Measurements from ENCODE around the gene TST. TPM values are rescaled to one million over a fixed set of nuclear protein-coding genes. Genes with fewer than 3 reads are reported as not detected.

TST gene
- total and polyA plus RNA-seq, 2 of the 8 experiments (the other 6 are each of a cell fraction or from before 2014, with no cell fraction given) = 22.6 to 61.6 TPM

DNA sequence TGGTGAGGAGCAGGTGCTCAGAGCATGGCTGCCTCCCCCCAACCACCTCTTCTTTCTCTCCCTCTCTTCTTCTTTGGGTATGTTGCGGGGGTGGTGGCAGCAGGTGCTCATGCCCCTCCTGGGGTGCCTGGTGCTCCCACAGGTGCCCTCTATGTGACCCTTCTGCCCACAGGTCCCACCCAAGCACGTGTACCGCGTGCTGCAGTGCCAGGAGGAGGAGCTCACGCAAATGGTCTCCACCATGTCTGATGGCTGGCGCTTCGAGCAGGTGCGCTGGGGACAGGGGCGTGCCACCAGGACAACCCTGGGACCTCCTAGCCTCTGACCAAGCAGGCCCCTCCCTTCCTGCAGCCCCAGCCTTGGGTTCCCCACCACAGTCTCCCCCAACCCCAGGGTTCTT, 38.0 kb upstream of the TST start:
- WGBS, 2 experiments (ENCODE audit: extremely low coverage in 1 of 2, insufficient coverage in 1 of 2, insufficient read length in 1 of 2, insufficient replicate concordance in 2 of 2, low coverage in 1 of 2, low lambda C conversion rate in 2 of 2, missing lambda C conversion rate in 1 of 2) = 75% methylated on average over 4 of the region's 9 CpGs; no CpG with 5 or more reads in 1 of the 2 experiments
- no peak overlapping the region for H3K56ac ChIP-seq (replicated peaks; ENCODE audit: insufficient read length, low read depth, low read length)
- H3K4me3 ChIP-seq (ENCODE audit: extremely low read depth in 1 of 4, insufficient read depth in 2 of 4, low read depth in 3 of 4, low read length in 4 of 4) = no peak overlapping the region
- no peak for DNase-seq (ENCODE audit: low read depth in 1 of 2, low spot score in 2 of 2)
- peaks cover 0 to 12% (median 2%) of the 10 kb centered on the region in 4 experiments; a peak in 4 of 8 replicates for H3K36me3 ChIP-seq (ENCODE audit: control insufficient read depth in 2 of 4, insufficient read depth in 4 of 4, low read length in 3 of 4)
- H4K8ac ChIP-seq (ENCODE audit: extremely low read depth, insufficient read depth, low read length) = no peak overlapping the region
- peaks cover 0 to 11% (median 7%) of the 10 kb centered on the region in 4 experiments; a peak in 5 of 7 replicates for H3K4me1 ChIP-seq (replicated peaks in 1 of 4; ENCODE audit: control insufficient read depth in 3 of 4, insufficient read depth in 4 of 4, low read length in 3 of 4)
- no peak overlapping the region for H2AK5ac ChIP-seq (ENCODE audit: low read depth, low read length)
- H3K14ac ChIP-seq (ENCODE audit: insufficient read length) = no peak overlapping the region
- no peaks in the 10 kb centered on the region for H3K79me1 ChIP-seq (ENCODE audit: low read depth, low read length)
- no peak overlapping the region for H3K4me2 ChIP-seq (ENCODE audit: insufficient read depth in 1 of 2, low read depth in 2 of 2, low read length in 2 of 2)
- H4K5ac ChIP-seq (ENCODE audit: insufficient read length, low read depth, low read length) = no peak overlapping the region
- no peak overlapping the region for H2BK5ac ChIP-seq (ENCODE audit: low read depth, low read length)
- no peaks in the 10 kb centered on the region; a peak in 1 of 7 replicates for H3K27me3 ChIP-seq (replicated peaks in 1 of 4; ENCODE audit: control insufficient read depth in 3 of 4, extremely low read depth in 1 of 4, insufficient read depth in 3 of 4, low read length in 3 of 4)
- no peak overlapping the region for H2BK12ac ChIP-seq (ENCODE audit: low read depth, low read length)
- H3K9ac ChIP-seq (replicated peaks in 1 of 4; ENCODE audit: extremely low read depth in 1 of 4, low read depth in 3 of 4, low read length in 3 of 4) = no peak overlapping the region
- H2BK120ac ChIP-seq (replicated peaks; ENCODE audit: low read depth, low read length) = no peak overlapping the region
- ChIA-PET CTCF (ENCODE audit: partially characterized antibody) (interaction anchor here (0.8 kb wide), 2 partner anchors 95 to 417 kb away, joined by 3 to 4 read pairs; no protein-coding TSS in a partner anchor), POLR2A (ENCODE audit: partially characterized antibody) (no interaction called here)
- H3K18ac ChIP-seq (ENCODE audit: extremely low read depth, low read length) = no peak overlapping the region
- no peak overlapping the region for H2AFZ ChIP-seq (ENCODE audit: low read length)
- FAIRE-seq = no peak
- H3K23me2 ChIP-seq (ENCODE audit: low read depth, low read length) = no peaks in the 10 kb centered on the region; the same call in 1 of the 2 replicates
- H4K20me1 ChIP-seq (replicated peaks in 1 of 2; ENCODE audit: control insufficient read depth in 1 of 2, insufficient read depth in 2 of 2, low read length in 2 of 2) = peaks cover 0 to 15% of the 10 kb centered on the region in 2 experiments
- no peaks in the 10 kb centered on the region for H3K9me3 ChIP-seq (ENCODE audit: insufficient read depth in 2 of 2, low read depth in 1 of 2, low read length in 1 of 2)
- H2BK20ac ChIP-seq (ENCODE audit: low read length) = no peak overlapping the region
- H3K79me2 ChIP-seq (ENCODE audit: control insufficient read depth in 1 of 2, insufficient read depth in 2 of 2, low read length in 2 of 2) = no peaks in the 10 kb centered on the region
- no peak overlapping the region for H3K23ac ChIP-seq (ENCODE audit: insufficient read length)
- no peak overlapping the region for H2BK15ac ChIP-seq (ENCODE audit: low read length)
- H3K27ac ChIP-seq (ENCODE audit: low read depth, low read length) = no peak overlapping the region
- H3K4ac ChIP-seq (replicated peaks; ENCODE audit: insufficient read length, low read depth, low read length) = no peak overlapping the region
- no peak overlapping the region for H4K91ac ChIP-seq (replicated peaks; ENCODE audit: insufficient read length, low read length)
- TF ChIP-seq ATF3 (IDR thresholded peaks at IDR 0.05; ENCODE audit: insufficient read depth, low read depth, low read length) = no peak
- no peak for TF ChIP-seq SP1 (IDR thresholded peaks at IDR 0.05; ENCODE audit: low read depth, low read length)
- no peak for TF ChIP-seq TEAD4 (IDR thresholded peaks at IDR 0.05; ENCODE audit: low read depth, low read length)
- TF ChIP-seq MAFK (IDR thresholded peaks at IDR 0.05; ENCODE audit: low read depth, low read length) = no peak

All from H1 (cell line).